ENCODE measurements around the gene SLC29A1.
"Not testable (repeated sequence)": the region's sequence is repeated elsewhere in the genome, so short reads cannot be mapped to it uniquely, and the experiment has no call there.

The SLC29A1 gene

DNA sequence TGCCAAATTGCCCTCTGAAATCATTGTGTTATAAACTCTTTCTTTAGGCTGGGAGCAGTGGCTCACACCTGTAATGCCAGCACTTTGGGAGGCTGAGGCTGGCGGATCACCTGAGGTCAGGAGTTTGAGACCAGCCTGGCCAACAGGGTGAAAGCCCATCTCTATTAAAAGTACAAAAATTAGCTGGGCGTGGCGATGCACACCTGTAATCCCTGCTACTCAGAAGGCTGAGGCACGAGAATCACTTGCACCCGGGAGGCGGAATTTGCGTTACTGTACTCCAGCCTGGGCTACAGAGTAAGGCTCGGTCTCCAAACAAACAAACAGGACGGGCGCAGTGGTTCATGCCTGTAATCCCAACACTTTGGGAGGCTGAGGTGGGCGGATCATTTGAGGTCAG lies 27.0 kb upstream of the SLC29A1 start:
- not testable (repeated sequence) for DNase-seq

GRCh38 chr6:44198684-44199083 lies 24.7 kb upstream of the SLC29A1 start:
- DNase-seq: no peak

- DNase-seq: no peak
Observed at GRCh38 chr6:44199883-44200282, 23.5 kb upstream of the SLC29A1 start.

DNA sequence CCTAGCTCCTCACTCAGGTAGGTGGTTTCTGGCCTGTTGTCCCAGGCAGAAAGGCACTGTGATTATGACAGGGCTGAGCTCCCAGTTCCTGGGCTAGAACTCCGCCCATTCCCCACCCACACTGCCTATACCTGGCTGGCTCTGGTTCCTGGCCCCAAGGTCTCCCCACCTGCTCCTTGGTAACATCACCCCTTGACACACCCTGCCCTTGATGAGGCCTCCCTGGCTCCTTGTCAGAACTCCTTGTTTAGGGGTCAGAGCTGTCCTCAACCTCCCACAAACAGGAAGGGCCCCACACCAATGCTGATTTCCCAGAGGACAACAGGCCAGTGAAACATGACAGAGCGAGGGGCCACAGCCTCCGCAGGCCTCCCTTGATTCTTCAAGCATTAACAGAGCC lies 22.2 kb upstream of the SLC29A1 start:
- no peak for DNase-seq

DNA sequence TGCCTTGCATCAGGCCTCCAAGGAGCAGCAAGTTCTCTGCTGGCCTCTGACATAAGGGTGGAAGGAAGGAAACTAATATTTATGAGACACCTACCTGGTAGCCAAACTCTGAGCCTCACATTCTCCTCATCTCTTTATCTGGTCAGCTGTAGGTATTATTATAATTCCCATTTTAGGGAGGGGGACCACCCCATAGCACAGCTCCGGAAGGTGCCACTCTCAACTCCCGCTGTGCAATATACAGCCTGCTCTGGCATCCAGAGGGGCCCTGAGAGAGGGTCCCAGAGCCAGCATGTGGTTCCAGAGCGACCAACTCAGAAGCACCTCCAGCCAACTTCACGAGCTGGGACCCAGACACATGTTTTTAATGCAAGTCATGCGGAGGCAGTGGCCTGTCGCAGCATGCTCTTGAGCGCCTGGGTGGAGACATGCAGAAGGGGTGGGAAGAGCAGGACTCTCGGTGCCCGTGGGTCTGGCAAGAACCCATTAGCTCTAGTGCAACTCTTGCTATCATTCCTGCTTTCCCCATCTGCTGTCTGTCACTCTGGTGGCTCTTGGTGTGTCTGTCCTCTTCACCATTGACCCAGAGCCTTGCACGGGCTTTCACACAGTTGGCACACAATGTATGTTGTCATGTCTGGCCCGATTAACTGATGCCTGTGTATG lies 21.6 kb upstream of the SLC29A1 start:
- no peak for DNase-seq

GRCh38 chr6:44202332-44202971 lies 20.9 kb upstream of the SLC29A1 start:
- no peak for DNase-seq

DNA sequence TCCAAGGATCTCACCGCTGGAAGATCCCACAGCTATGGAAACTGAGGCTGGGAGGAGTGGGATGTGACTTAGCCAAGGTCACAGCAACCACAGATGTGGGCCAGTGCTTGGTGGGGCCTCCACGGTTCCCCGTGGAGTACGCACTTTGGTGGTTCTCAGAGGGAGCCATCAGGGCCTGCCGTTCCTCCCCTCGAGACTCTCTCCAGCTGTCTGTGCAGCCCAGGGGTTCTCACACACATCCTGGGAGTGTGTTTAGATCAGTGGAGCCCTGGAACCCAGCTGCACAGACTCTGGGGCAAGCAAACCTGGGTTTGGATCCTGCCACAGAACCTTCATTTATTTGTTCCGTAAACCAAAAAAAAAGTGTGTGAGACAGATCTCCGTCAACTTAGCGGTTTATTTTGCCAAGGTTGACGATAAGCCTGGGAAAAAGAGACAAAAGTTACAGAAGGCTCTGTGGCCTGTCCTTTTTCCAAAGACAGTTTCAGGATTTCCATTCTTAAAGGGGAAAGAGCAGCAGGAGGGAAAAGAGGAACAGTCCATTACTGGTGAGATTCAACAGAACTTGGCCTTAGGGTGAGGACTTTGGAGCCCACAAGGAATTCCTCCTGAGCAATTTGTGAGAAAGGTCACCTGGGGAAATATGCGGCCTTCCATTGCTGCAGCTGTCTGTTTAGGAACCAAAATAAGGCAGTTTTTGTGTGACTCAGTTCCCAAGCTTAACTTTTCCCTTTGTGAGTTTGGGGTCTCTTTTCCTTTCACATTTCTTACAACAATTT lies 20.2 kb upstream of the SLC29A1 start:
- DNase-seq: no peak

DNA sequence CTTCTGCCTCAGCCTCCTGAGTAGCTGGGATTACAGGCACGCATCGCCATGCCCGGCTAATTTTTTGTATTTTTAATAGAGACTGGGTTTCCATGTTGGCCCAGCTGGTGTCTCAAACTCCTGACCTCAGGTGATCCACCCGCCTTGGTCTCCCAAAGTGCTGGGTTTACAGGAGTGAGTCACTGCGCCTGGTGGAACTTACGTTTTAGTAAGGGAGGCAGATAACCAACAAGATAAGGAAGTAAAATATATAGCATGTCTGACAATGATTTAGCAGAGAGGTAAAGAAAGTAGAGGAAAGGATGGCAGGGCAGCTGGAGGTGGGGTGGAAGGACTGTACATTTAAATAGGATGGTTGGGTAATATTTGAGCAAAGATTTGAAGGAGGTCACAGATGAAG lies 19.4 kb upstream of the SLC29A1 start:
- DNase-seq: no peak

DNA sequence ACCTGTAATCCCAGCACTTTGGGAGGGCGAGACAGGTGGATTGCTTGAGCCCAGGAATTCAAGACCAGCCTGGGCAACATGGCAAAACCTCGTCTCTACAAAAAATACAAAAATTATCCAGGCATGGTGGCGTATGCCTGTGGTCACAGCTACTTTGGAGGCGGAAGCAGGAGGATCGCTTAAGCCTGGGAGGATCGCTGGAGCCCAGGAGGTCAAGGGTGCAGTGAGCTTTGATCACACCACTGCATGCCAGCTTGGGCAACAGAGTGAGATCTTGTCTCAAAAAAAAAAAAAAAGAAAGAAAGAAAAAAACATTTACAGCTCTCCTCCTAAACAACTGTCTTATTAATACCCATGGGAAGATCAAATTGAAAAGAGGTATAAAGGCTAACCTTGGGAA lies 15.4 kb upstream of the SLC29A1 start:
- DNase-seq: no peak

DNA sequence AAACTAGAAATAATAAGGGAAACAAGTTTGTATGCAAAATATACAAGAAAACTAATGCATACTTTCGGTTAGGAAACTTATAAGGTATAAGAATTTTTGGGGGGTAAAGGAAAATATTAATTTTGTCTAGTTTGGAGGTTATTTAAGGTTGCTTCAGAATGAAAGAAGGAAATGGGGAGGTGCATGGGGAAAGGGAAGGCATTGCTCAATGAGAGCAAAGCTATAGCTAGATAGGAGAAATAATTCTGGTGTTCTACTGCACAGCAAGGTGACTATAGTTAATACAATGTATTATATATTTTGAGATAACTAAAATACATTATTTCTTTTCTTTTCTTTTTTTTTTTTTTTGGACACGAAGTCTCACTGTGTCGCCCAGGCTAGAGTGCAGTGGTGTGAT lies 12.1 kb upstream of the SLC29A1 start:
- DNase-seq: no peak

- no peak for DNase-seq
Observed at GRCh38 chr6:44214307-44214706, 9.1 kb upstream of the SLC29A1 start.

- DNase-seq: no peak
Observed at GRCh38 chr6:44216677-44217331, 6.6 kb upstream of the SLC29A1 start, which contains the start of gene MYMX. TSS of gene MYMX (plus strand) at chr6:44216926. CDS start at chr6:44217472, 546 bp downstream.

- no peak for DNase-seq
Observed at GRCh38 chr6:44217332-44218143, 5.9 kb upstream of the SLC29A1 start.

DNA sequence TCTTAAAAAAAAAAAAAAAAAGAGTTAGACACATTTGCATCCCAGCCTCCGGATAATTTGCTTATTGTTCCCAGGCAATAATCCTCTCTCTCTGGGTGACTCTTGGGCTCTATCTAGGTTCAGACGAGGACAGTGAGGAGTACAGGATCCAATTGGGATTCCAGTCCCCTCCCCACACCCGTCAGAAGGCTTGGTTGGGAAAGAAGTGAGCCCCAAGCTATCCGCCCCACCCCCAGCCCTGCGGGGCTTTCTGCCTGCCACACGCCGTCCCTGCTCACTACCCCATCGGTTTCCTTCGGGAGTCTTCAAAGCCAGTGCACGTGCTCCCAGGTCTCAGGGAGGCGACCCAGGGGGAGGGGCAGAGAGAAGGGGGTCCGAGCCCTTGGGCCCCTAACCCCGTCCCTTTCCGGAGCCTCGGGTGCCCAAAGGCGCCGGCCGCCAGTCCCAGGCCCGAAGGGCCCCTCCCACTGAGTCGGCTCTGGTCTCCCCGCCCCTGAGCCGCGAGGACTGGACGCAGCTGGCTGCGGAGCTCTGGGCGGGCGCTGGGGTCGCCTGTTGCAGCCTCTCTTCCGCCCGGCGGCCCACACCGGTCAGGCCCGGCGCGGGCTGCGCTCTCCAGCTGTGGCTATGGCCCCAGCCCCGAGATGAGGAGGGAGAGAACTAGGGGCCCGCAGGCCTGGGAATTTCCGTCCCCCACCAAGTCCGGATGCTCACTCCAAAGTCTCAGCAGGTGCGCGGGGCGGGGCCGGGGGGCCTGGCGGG lies 4.2 kb upstream of the SLC29A1 start:
- DNase-seq: no peak

DNA sequence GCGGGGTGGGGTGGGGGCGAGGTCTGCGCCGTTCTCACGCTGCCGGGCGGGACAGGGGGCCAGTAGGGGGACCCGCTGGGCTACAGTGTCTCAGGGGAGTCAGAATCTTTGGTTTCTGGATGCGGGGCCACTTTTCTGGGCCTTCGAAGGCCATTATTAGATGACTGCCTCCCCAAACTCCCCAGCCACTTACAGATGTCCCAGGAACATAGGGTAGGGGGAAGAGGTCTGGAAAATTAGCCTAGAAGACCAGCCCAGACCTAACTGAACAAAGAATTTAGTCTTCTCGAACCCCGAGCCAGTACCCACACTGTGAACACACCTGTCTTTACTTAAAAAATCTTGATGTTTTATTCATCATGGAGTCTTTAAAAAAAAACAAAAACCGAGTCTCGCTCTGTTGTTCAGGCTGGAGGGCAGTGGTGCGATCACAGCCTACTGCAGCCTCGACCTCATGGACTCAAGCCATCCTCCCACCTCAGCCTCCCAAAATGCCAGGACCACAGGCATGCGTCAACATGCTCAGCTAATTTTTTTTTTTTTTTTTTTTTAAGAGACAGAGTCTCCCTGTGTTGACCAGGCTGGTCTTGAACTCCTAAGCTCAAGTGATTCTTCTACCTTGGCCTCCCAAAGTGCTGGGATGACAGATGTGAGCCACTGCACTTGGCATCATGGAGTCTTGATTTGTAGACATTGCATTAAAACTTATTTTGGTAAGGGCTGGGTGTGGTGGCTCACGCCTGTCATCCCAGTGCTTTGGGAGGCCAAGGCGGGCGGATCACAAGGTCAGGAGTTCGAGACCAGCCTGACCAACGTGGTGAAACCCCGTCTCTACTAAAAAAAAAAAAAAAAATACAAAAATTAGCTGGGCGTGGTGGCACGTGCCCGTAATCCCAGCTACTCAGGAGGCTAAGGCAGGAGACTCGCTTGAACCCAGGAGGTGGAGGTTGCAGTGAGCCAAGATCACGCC lies 3.3 kb upstream of the SLC29A1 start:
- no peak for DNase-seq

GRCh38 chr6:44220913-44221290 lies 2.5 kb upstream of the SLC29A1 start:
- DNase-seq: no peak

GRCh38 chr6:44221291-44221960 lies 2.0 kb upstream of the SLC29A1 start:
- peak; percentile 66 for DNase-seq

GRCh38 chr6:44221961-44222335 lies 1.4 kb upstream of the SLC29A1 start:
- DNase-seq: no peak

DNA sequence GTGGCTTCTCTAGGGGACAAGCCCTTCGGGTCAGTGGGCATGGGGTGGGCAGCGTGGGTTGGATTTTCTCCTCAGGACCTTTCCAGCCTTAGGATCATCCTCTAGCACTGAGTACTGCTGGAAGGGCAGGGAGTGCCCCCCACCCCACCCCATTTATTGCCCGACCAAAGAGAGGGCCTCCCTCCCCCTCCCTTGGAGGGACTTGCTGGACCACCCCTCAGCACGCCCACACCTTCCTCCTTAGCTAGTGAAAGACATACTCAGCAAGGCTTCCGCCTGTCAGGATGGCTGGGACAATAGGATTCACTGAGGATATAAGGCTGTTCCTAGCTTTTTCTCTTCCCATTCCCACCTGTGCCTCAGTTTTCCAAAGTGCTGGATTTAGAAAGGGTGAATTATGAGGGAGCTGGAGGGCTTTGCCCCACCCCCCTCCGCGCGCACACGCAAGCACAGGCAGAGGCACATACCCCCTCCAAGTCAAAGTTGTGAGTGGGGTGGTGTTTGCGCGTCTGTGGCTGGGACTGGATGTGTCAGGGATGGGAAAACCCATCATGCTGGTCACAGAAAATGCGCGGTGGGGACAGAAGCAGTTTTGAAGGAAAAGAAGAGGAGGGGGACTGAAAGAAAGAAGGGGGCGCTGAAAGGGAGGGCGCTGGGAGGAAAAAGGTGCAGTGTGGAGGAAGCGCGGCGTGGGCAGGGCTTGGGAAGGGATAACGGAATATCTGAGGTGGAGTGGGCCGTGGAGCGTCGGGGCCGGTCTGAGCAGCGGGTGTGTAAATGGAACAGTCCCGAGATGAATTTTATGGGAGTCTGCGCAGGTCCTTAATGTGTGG lies 693 bp upstream of the SLC29A1 start:
- DNase-seq: no peak

Measured in effector CD4-positive, alpha-beta T cell (primary cell).